ENCODE measurements around the gene ZNF358.

The ZNF358 gene

GRCh38 chr19:7520131-7521051, 4.5 kb downstream of the ZNF358 start:
- no peak for DNase-seq (ENCODE audit: low spot score)

GRCh38 chr19:7521551-7522071, 5.7 kb downstream of the ZNF358 start:
- DNase-seq (ENCODE audit: low spot score) = no peak

- DNase-seq (ENCODE audit: low spot score) = peak; percentile 97
Observed at GRCh38 chr19:7522072-7522922, 6.4 kb downstream of the ZNF358 start, which contains the start of gene MCOLN1. TSS of gene MCOLN1 (plus strand) at chr19:7522624. CDS start at chr19:7522751, 127 bp downstream.

GRCh38 chr19:7522923-7523667, 7.2 kb downstream of the ZNF358 start:
- DNase-seq (ENCODE audit: low spot score) = no peak

- no peak for DNase-seq (ENCODE audit: low spot score)
Observed at GRCh38 chr19:7524523-7524922, 8.6 kb downstream of the ZNF358 start.

- DNase-seq (ENCODE audit: low spot score) = no peak
Observed at GRCh38 chr19:7524992-7525739, 9.3 kb downstream of the ZNF358 start.

GRCh38 chr19:7526059-7526929, 10.4 kb downstream of the ZNF358 start:
- DNase-seq (ENCODE audit: low spot score) = no peak

- no peak for DNase-seq (ENCODE audit: low spot score)
Observed at GRCh38 chr19:7527516-7528191, 11.8 kb downstream of the ZNF358 start.

- no peak for DNase-seq (ENCODE audit: low spot score)
Observed at GRCh38 chr19:7528192-7528519, 12.3 kb downstream of the ZNF358 start.

GRCh38 chr19:7528522-7529245, 12.8 kb downstream of the ZNF358 start:
- no peak for DNase-seq (ENCODE audit: low spot score)

GRCh38 chr19:7529246-7529600, 13.3 kb downstream of the ZNF358 start:
- DNase-seq (ENCODE audit: low spot score) = no peak

- no peak for DNase-seq (ENCODE audit: low spot score)
Observed at GRCh38 chr19:7529610-7530490, 13.9 kb downstream of the ZNF358 start.

GRCh38 chr19:7533281-7533885, 17.5 kb downstream of the ZNF358 start:
- peak; percentile 64 for DNase-seq (ENCODE audit: low spot score)

- DNase-seq (ENCODE audit: low spot score) = peak; percentile 92
Observed at GRCh38 chr19:7533925-7534480, 18.1 kb downstream of the ZNF358 start.

GRCh38 chr19:7534531-7535046, 18.7 kb downstream of the ZNF358 start:
- peak; percentile 89 for DNase-seq (ENCODE audit: low spot score)

- peak; percentile 95 for DNase-seq (ENCODE audit: low spot score)
Observed at GRCh38 chr19:7535047-7535997, 19.4 kb downstream of the ZNF358 start, which contains the start of gene PNPLA6. TSS of gene PNPLA6 (plus strand) at chr19:7535717. CDS start at chr19:7535789, 72 bp downstream.
